Skin of body (tissue), 2 donors: ENCODE measurements around the gene KIF9. TPM values are rescaled to one million over a fixed set of nuclear protein-coding genes. Genes with fewer than 3 reads are reported as not detected.
"Not testable (repeated sequence)": the region's sequence is repeated elsewhere in the genome, so short reads cannot be mapped to it uniquely, and the experiment has no call there.

Experiments
- DNase-seq: peaks from one replicate; lab custom pipeline; 2025; lab: John Stamatoyannopoulos, UW
- total RNA-seq: library from RNA; depleted of rRNA; stranded (reverse); fragments of >200 nt; gene quantifications from one replicate; pipeline ENCODE4 v1.2.3, GENCODE V29; 2014

KIF9 gene
- total RNA-seq, 1 donor from 2014 or later, result 2.1 TPM

DNA sequence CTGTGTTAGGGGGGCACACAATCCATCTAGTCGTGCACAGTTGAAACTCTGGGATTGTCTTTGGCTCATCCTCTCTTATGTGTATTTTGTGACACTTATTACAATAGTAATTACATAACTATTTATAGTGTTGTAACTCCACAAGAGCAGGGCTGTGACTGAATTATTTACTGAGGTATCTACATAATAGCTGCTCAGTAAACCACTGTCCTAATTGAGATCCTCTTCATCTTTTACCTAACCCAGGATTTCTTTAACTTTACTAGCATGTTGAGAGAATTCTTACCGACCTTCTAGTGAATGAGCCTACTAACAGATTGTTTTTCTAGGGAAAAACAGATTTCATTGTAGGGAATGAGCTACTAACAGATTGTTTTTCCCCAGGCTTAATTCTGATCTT is 11.2 kb upstream of the KIF9 start:
- DNase-seq, result no peak

- not testable (repeated sequence) for DNase-seq
Observed at GRCh38 chr3:47291754-47292420, 9.3 kb upstream of the KIF9 start.

- no peak for DNase-seq
Observed at GRCh38 chr3:47291158-47291753, 8.7 kb upstream of the KIF9 start.

DNA sequence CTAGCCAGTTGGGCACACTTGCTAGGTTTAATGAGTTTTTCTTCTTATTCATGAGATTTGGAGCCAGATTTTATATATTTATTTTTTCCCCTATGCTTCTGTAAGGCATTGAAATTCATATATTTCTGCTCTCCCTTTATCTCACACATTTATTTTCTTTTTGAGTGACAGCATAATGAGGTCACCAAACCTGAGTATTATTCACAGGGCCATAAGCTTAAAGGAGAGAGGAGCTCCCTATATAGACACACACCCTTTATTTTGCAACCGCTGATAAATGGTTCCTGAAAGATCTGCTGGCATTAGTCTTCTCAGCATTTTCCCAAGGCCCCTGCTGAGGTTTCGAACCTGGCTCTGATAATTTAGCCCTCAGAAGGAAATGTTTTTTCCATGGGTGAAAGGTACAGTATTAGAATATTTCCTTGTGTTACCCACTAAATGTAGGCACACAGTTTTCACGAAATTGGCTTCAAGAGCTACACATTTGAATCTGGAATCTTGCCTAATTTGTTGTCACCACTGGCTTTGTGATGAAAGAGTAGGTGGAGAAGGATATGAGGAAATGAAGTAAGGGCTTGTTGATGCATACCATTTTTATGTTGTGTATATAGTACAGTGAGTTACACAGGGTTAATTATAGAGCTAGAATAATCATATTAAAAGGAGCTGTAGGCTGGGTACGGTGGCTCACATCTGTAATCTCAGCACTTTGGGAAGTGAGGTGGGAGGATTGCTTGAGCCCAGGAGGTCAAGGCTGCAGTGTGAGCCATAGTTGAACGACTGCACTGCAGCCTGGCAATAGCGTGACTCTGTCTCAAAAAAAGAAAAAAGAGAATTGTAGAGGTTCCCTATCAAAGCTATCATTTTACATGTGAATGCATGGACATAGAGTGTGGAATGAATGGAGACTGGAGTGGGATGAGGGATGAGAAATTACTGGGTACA is 6.6 kb upstream of the KIF9 start:
- no peak for DNase-seq

DNA sequence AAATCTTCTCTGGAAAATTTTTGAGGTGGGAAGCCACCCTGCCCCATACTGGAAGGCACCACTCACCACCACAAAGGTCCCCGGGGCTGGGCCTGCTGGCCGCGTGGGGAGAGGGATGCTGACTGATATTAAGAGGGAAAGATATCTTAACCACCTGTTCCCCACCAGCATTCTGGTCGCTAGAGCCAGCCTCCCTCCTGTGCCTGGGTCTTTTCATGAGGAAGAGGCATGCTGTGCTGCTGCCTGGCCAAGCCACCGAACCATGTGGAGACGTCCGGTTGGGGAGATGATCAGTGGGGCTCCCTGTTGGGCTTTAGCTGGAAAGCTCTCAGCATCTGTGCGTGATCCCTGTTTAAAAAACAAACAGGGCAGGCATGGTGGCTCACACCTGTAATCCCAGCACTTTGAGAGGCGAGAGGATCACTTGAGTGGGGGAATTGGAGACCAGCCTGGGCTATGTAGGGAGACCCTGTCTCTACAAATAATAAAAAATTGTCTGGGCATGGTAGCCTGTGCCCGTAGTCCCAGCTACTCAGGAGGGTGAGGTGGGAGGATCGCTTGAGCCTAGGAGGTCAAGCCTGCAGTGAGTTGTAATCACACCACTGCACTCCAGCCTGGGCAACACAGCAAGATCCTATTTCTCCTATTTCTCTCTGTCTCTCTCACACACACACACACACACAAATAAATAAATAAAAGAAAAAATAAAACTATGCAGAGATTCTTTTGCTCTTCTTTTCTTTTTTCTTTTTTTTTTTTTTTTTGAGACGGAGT is 1.2 kb upstream of the KIF9 start:
- DNase-seq, result no peak

- no peak for DNase-seq
Observed at GRCh38 chr3:47283193-47283537, 566 bp upstream of the KIF9 start.

- DNase-seq, result no peak
Observed at GRCh38 chr3:47280519-47280918, 2.1 kb downstream of the KIF9 start.

GRCh38 chr3:47276558-47276957 is 6.0 kb downstream of the KIF9 start:
- no peak for DNase-seq

DNA sequence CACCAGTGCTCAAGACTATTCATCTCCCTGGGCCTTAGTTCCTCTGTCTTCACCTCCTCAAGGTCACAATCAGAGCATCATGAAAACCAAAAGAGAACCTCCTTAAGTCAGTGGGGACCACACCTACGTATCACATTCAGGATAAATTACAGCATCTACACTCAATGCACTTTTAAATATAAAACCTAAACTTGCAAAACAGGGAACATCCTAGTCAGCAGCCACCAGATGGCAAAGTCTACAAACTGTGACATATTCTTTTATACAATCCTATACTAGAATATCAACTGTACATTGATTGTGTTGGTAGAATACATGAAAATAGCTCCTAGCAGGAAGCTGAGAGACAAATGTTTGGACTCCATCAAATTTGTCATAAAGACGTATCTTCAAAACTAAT is 7.9 kb downstream of the KIF9 start:
- DNase-seq, result no peak

- no peak for DNase-seq
Observed at GRCh38 chr3:47273564-47273963, 9.0 kb downstream of the KIF9 start.

GRCh38 chr3:47270526-47270925 is 12.1 kb downstream of the KIF9 start:
- no peak for DNase-seq

- no peak for DNase-seq
Observed at GRCh38 chr3:47267490-47267824, 15.1 kb downstream of the KIF9 start.

GRCh38 chr3:47266709-47267489 is 15.7 kb downstream of the KIF9 start:
- DNase-seq, result peak; percentile 63

GRCh38 chr3:47265725-47266428 is 16.7 kb downstream of the KIF9 start:
- no peak for DNase-seq

GRCh38 chr3:47265008-47265407 is 17.6 kb downstream of the KIF9 start:
- DNase-seq, result no peak

- DNase-seq, result no peak
Observed at GRCh38 chr3:47261301-47261700, 21.3 kb downstream of the KIF9 start.

DNA sequence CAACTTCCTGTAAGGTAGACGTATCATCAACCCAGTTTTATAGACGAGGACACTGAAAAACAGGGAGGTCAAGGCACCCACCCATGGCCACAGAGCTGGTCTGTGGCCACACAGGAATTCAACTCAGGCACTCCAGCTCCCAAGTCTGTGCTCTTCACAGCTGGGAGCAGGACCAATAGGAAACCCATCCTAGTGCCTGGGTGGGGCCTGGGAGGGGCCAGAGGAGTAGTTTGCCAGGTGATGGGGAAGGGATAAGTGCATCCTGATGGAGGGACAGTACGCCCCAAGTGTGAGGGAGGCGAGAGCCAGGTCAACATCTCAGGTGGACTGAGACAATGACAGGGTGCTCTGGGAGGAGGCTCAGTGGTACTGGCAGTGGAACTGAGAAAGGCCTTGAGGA is 22.0 kb downstream of the KIF9 start:
- DNase-seq, result no peak

DNA sequence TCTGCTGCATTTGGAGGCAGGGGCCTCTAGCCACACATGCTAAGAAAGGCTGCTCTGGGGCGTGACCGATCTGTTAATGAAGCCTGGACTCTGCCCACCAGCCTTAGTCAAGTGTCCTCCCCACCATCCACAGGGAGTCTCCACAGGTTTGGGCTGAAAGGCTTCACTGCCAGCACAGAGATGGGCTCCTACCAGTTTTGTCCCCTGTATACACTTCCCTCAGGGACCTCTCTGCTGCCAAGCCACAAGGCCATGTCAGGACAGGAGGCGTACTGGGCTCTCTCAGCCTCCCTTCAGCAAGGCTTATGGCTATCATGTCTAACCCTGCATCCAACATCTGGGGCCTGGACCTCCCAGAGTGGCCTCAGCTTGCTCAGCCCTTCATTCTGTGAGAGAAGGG is 23.5 kb downstream of the KIF9 start:
- no peak for DNase-seq

DNA sequence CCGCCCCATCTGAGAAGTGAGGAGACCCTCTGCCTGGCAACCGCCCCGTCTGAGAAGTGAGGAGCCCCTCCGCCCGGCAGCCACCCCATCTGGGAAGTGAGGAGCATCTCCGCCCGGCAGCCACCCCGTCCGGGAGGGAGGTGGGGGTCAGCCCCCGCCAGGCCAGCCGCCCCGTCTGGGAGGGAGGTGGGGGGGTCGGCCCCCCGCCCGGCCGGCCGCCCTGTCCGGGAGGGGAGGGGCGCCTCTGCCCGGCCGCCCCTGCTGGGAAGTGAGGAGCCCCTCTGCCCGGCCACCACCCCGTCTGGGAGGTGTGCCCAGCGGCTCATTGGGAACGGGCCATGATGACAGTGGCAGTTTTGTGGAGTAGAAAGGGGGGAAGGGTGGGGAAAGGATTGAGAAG is 26.3 kb downstream of the KIF9 start:
- DNase-seq, result not testable (repeated sequence)

DNA sequence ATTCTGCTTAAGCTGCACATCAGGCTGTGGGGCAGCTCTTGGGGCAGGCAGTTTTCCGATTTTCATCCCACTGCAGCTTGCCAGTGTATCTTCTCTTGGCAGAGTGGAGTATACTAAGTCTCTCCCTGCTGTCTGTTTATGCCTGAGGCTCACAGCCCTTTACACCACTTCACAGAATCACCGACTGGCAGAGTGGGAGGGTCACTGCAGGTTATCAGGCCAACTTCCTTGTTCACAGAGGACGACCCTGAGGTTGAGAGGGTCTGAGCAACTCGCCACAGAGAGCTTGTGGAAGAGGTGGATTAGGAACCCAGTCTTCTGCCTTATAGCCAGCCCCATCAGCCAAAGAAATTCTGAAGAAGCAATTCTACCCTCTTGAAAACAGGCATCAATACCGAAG is 30.9 kb downstream of the KIF9 start:
- no peak for DNase-seq
